Esophagus squamous epithelium (tissue), 5 donors: ENCODE results near the gene CFAP92. TPM values are rescaled to one million over a fixed set of nuclear protein-coding genes. Genes with fewer than 3 reads are reported as not detected.

Experiments used
- DNase-seq: peaks from one replicate; lab custom pipeline; 2025; lab: John Stamatoyannopoulos, UW
- H3K27ac ChIP-seq, 4 donors: fragments of 200-600 bp; sonication (generic); one replicate each; pipeline ENCODE4 v1.5.1; 2016 to 2019; ENCODE audit warnings: mild to moderate bottlenecking in 1 of 4
- H3K27me3 ChIP-seq, 4 donors: fragments of 200-600 bp; sonication (generic); 1 replicate in 3 of 4; 2 replicates in 1 of 4; pipeline versions ENCODE4 v1.5.1 to v1.6.0; 2017 to 2021; ENCODE audit warnings: antibody characterized with exemption in 1 of 4
- H3K36me3 ChIP-seq, 3 donors: fragments of 200-600 bp; sonication (generic); one replicate each; pipeline ENCODE4 v1.5.1; 2016 to 2019
- H3K4me1 ChIP-seq, 3 donors: fragments of 200-600 bp; sonication (generic); one replicate each; pipeline ENCODE4 v1.5.1; 2017 to 2019
- H3K4me3 ChIP-seq, 4 donors: fragments of 200-600 bp; sonication (generic); 1 replicate in 3 of 4; 2 replicates in 1 of 4; pipeline ENCODE4 v1.5.1; 2016 to 2019; ENCODE audit warnings: mild to moderate bottlenecking in 2 of 4, moderate library complexity in 1 of 4
- H3K9me3 ChIP-seq, 3 donors: fragments of 200-600 bp; sonication (generic); one replicate each; pipeline ENCODE4 v1.5.1; 2016 to 2019
- CTCF ChIP-seq, 6 experiments: fragments of 450-650 bp in 4 of 6; fragments of 200-600 bp in 2 of 6; sonication (generic) in 2 of 6; IDR thresholded peaks; one replicate each; pipeline ENCODE4 v1.5.1; 2016 to 2019; ENCODE audit warnings: antibody characterized with exemption in 6 of 6, mild to moderate bottlenecking in 4 of 6, moderate library complexity in 4 of 6
- POLR2A ChIP-seq, 4 donors: fragments of 450-650 bp; IDR thresholded peaks; one replicate each; pipeline ENCODE4 v1.6.1; 2017; ENCODE audit warnings: antibody characterized with exemption in 4 of 4, mild to moderate bottlenecking in 4 of 4, moderate library complexity in 3 of 4
- WGBS, 2 donors: methylation state at CpG; one replicate each; pipeline ENCODE4 v1.1.5; 2018; 5-methylcytosine and 5-hydroxymethylcytosine counted together
- intact Hi-C: fragments of 100-400 bp; cut with DNase I; formaldehyde crosslinking; loops from one replicate; pipeline ENCODE4 v1.15.0; 2022
- total RNA-seq, 4 donors: library from RNA; depleted of rRNA; stranded (reverse); fragments of >200 nt; gene quantifications; one replicate each; pipeline ENCODE4 v1.1.0, GENCODE V29; 2016
- donor health status: DM: yes; HTN: yes; CAD: no.

CFAP92 gene
- total RNA-seq, 4 donors from 2014 or later, result 0.40 to 1.4 (median 0.98) TPM

GRCh38 chr3:128917291-128917690, 76.6 kb downstream of the CFAP92 start:
- Histone ChIP-seq H3K4me1 (no peaks in the 10 kb centered on the region), H3K4me3 (no peak overlapping the region), H3K9me3 (peaks cover 0 to 11% (median 4%) of the 10 kb centered on the region in 3 donors), H3K27me3 (no peaks in the 10 kb centered on the region), H3K36me3 (peaks cover 18 to 57% (median 23%) of the 10 kb centered on the region in 3 donors), H3K27ac (no peak overlapping the region)
- TF ChIP-seq CTCF (IDR thresholded peaks at IDR 0.05) (peak in 1 of 6 experiments; percentile 18), POLR2A (IDR thresholded peaks at IDR 0.05) (no peak)
- WGBS, 2 donors, result 51 to 64% methylated on average over 2 of the region's 2 CpGs
- DNase-seq, result no peak
- intact Hi-C loops, result no loop called here

GRCh38 chr3:128914966-128915645, 78.8 kb downstream of the CFAP92 start:
- DNase-seq, result no peak
- Histone ChIP-seq H3K36me3 (peaks cover 36 to 78% (median 38%) of the 10 kb centered on the region in 3 donors), H3K27ac (no peak overlapping the region), H3K9me3 (peaks cover 0 to under 1% (median 0%) of the 10 kb centered on the region in 3 donors), H3K27me3 (no peaks in the 10 kb centered on the region), H3K4me3 (no peak overlapping the region), H3K4me1 (no peaks in the 10 kb centered on the region)
- intact Hi-C loops, result no loop called here
- TF ChIP-seq CTCF (IDR thresholded peaks at IDR 0.05) (no peak), POLR2A (IDR thresholded peaks at IDR 0.05) (no peak)
- 94 to 95% methylated on average over 5 to 6 of the region's 10 CpGs for WGBS, 2 donors

GRCh38 chr3:128911911-128912310, 82.0 kb downstream of the CFAP92 start:
- Histone ChIP-seq H3K27ac (no peak overlapping the region), H3K4me1 (no peaks in the 10 kb centered on the region), H3K4me3 (no peak overlapping the region), H3K36me3 (peaks cover 55 to 100% (median 56%) of the 10 kb centered on the region in 3 donors), H3K9me3 (no peaks in the 10 kb centered on the region), H3K27me3 (no peaks in the 10 kb centered on the region)
- no peak for DNase-seq
- intact Hi-C loops, result no loop called here
- no peak for TF ChIP-seq POLR2A (IDR thresholded peaks at IDR 0.05)
- no peak for TF ChIP-seq CTCF (IDR thresholded peaks at IDR 0.05)
- WGBS, 2 donors, result 88 to 92% methylated on average over 4 to 6 of the region's 7 CpGs

- intact Hi-C loops, result no loop called here
- H3K4me3 ChIP-seq, result no peak overlapping the region
- no peak for DNase-seq
- WGBS, 2 donors, result 93 to 100% methylated on average over 1 to 8 of the region's 13 CpGs
- H3K36me3 ChIP-seq, result peaks cover 62 to 100% (median 63%) of the 10 kb centered on the region in 3 donors
- H3K4me1 ChIP-seq, result no peaks in the 10 kb centered on the region
- no peaks in the 10 kb centered on the region for H3K9me3 ChIP-seq
- no peak overlapping the region for H3K27ac ChIP-seq
- TF ChIP-seq CTCF (IDR thresholded peaks at IDR 0.05) (no peak), POLR2A (IDR thresholded peaks at IDR 0.05) (no peak)
- H3K27me3 ChIP-seq, result no peaks in the 10 kb centered on the region
Observed at GRCh38 chr3:128910006-128910405, 83.9 kb downstream of the CFAP92 start.

- intact Hi-C loops, result no loop called here
- TF ChIP-seq POLR2A (IDR thresholded peaks at IDR 0.05) (no peak), CTCF (IDR thresholded peaks at IDR 0.05) (no peak)
- H3K36me3 ChIP-seq, result peaks cover 60 to 100% (median 69%) of the 10 kb centered on the region in 3 donors
- no peaks in the 10 kb centered on the region for H3K27me3 ChIP-seq
- 100% methylated on average over 3 of the region's 6 CpGs; no CpG with 5 or more reads in 1 of the 2 donors for WGBS, 2 donors
- H3K9me3 ChIP-seq, result no peaks in the 10 kb centered on the region
- no peak overlapping the region for H3K4me3 ChIP-seq
- DNase-seq, result no peak
- H3K4me1 ChIP-seq, result no peaks in the 10 kb centered on the region
- H3K27ac ChIP-seq, result no peak overlapping the region
Observed at GRCh38 chr3:128908951-128909350, 84.9 kb downstream of the CFAP92 start.
